SU-DHL-6 (cell line): ENCODE data around the gene MYOF.

ENCODE experiments used
- CTCF ChIP-seq: fragments of 200-600 bp; sonication (generic); IDR thresholded peaks from one replicate; pipeline ENCODE4 v1.5.1; 2017; ENCODE audit warnings: antibody characterized with exemption, mild to moderate bottlenecking, low read length, moderate library complexity; ENCODE audit not compliant: insufficient read depth, poor library complexity, severe bottlenecking
- EZH2phosphoT487 ChIP-seq: fragments of 200-600 bp; sonication (generic), shearing (Covaris generic); conservative IDR thresholded peaks from 2 replicates; pipeline ENCODE4 v1.6.1; 2018; ENCODE audit warnings: mild to moderate bottlenecking, antibody characterized with exemption, low read length, moderate library complexity, mixed read lengths

GRCh38 chr10:93509816-93510215 is 27.7 kb upstream of the MYOF start:
- TF ChIP-seq CTCF, result no peak
- no peak for TF ChIP-seq EZH2phosphoT487
